ENCODE measurements around the gene PWP2.
"Not testable (repeated sequence)": the region's sequence is repeated elsewhere in the genome, so short reads cannot be mapped to it uniquely, and the experiment has no call there.

DNA sequence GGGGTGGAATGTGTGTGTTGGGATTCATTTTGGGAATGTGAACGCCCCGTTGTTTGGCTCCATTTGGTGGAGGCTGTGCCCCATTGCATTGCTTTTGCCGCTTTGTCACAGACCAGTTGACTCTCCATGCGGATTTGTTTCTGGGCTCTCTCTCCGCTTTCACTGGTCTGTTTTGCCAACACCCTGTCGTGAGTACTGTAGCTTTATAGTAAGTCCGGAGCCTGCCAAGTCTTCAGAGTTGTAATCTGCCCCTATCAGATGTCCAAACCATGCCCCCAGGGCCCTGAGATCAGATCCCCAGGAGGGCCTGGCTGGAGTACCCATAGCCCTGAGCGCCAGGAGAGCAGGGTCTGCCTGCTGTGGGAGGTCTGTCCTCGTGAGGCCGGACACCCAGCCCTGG, 43.1 kb downstream of the PWP2 start:
- TF ChIP-seq, protein P1, sequence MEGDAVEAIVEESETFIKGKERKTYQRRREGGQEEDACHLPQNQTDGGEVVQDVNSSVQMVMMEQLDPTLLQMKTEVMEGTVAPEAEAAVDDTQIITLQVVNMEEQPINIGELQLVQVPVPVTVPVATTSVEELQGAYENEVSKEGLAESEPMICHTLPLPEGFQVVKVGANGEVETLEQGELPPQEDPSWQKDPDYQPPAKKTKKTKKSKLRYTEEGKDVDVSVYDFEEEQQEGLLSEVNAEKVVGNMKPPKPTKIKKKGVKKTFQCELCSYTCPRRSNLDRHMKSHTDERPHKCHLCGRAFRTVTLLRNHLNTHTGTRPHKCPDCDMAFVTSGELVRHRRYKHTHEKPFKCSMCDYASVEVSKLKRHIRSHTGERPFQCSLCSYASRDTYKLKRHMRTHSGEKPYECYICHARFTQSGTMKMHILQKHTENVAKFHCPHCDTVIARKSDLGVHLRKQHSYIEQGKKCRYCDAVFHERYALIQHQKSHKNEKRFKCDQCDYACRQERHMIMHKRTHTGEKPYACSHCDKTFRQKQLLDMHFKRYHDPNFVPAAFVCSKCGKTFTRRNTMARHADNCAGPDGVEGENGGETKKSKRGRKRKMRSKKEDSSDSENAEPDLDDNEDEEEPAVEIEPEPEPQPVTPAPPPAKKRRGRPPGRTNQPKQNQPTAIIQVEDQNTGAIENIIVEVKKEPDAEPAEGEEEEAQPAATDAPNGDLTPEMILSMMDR (tag by site-specific recombination; IDR thresholded peaks at IDR 0.05): not testable (repeated sequence)
- not testable (repeated sequence) for TF ChIP-seq ZNF10 (tag by site-specific recombination; IDR thresholded peaks at IDR 0.05); ZNF423 (tag by site-specific recombination; IDR thresholded peaks at IDR 0.05); ZNF707 (tag by site-specific recombination; IDR thresholded peaks at IDR 0.05); ZNF416 (tag by site-specific recombination; IDR thresholded peaks at IDR 0.05); ZNF596 (tag by site-specific recombination; IDR thresholded peaks at IDR 0.05); ZNF248 (tag by site-specific recombination; IDR thresholded peaks at IDR 0.05); BCL11B (tag by site-specific recombination; IDR thresholded peaks at IDR 0.05; ENCODE audit: low read depth); YY2 (tag by site-specific recombination; IDR thresholded peaks at IDR 0.05); MYNN (tag by site-specific recombination; IDR thresholded peaks at IDR 0.05; ENCODE audit: borderline replicate concordance)
- TF ChIP-seq, protein P2, sequence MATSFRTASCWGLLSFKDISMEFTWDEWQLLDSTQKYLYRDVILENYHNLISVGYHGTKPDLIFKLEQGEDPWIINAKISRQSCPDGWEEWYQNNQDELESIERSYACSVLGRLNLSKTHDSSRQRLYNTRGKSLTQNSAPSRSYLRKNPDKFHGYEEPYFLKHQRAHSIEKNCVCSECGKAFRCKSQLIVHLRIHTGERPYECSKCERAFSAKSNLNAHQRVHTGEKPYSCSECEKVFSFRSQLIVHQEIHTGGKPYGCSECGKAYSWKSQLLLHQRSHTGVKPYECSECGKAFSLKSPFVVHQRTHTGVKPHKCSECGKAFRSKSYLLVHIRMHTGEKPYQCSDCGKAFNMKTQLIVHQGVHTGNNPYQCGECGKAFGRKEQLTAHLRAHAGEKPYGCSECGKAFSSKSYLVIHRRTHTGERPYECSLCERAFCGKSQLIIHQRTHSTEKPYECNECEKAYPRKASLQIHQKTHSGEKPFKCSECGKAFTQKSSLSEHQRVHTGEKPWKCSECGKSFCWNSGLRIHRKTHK (tag by site-specific recombination; IDR thresholded peaks at IDR 0.05): not testable (repeated sequence)
- TF ChIP-seq, protein P3, sequence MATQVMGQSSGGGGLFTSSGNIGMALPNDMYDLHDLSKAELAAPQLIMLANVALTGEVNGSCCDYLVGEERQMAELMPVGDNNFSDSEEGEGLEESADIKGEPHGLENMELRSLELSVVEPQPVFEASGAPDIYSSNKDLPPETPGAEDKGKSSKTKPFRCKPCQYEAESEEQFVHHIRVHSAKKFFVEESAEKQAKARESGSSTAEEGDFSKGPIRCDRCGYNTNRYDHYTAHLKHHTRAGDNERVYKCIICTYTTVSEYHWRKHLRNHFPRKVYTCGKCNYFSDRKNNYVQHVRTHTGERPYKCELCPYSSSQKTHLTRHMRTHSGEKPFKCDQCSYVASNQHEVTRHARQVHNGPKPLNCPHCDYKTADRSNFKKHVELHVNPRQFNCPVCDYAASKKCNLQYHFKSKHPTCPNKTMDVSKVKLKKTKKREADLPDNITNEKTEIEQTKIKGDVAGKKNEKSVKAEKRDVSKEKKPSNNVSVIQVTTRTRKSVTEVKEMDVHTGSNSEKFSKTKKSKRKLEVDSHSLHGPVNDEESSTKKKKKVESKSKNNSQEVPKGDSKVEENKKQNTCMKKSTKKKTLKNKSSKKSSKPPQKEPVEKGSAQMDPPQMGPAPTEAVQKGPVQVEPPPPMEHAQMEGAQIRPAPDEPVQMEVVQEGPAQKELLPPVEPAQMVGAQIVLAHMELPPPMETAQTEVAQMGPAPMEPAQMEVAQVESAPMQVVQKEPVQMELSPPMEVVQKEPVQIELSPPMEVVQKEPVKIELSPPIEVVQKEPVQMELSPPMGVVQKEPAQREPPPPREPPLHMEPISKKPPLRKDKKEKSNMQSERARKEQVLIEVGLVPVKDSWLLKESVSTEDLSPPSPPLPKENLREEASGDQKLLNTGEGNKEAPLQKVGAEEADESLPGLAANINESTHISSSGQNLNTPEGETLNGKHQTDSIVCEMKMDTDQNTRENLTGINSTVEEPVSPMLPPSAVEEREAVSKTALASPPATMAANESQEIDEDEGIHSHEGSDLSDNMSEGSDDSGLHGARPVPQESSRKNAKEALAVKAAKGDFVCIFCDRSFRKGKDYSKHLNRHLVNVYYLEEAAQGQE (tag by site-specific recombination; IDR thresholded peaks at IDR 0.05): not testable (repeated sequence)
- TF ChIP-seq, protein P4, sequence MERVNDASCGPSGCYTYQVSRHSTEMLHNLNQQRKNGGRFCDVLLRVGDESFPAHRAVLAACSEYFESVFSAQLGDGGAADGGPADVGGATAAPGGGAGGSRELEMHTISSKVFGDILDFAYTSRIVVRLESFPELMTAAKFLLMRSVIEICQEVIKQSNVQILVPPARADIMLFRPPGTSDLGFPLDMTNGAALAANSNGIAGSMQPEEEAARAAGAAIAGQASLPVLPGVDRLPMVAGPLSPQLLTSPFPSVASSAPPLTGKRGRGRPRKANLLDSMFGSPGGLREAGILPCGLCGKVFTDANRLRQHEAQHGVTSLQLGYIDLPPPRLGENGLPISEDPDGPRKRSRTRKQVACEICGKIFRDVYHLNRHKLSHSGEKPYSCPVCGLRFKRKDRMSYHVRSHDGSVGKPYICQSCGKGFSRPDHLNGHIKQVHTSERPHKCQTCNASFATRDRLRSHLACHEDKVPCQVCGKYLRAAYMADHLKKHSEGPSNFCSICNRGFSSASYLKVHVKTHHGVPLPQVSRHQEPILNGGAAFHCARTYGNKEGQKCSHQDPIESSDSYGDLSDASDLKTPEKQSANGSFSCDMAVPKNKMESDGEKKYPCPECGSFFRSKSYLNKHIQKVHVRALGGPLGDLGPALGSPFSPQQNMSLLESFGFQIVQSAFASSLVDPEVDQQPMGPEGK (tag by site-specific recombination; IDR thresholded peaks at IDR 0.05): not testable (repeated sequence)

Data from HEK293 (cell line).